Fibroblast of villous mesenchyme (primary cell): ENCODE data around the gene ZNF766. TPM values are rescaled to one million over a fixed set of nuclear protein-coding genes. Genes with fewer than 3 reads are reported as not detected.
A peak's percentile ranks its signal among the peaks of the same experiment; 100 is the strongest.

Source experiments
- DNase-seq: peaks from one replicate; pipeline ENCODE4 v3.0.0-alpha.2; 2010; ENCODE audit warnings: low read depth
- H3K4me3 ChIP-seq: 2 replicates; pipeline ENCODE4 v1.5.1; 2011; ENCODE audit warnings: low read depth, mild to moderate bottlenecking, low read length
- total RNA-seq: library from RNA; depleted of rRNA; stranded (reverse); fragments of >200 nt; gene quantifications from 2 replicates; pipeline ENCODE4 v1.2.3, GENCODE V29; 2012
- TF ChIP-seq, protein P1 (sequence below): IDR thresholded peaks from 2 replicates; pipeline ENCODE4 v1.5.1; 2012; ENCODE audit warnings: low read depth, mild to moderate bottlenecking, low read length; ENCODE audit not compliant: insufficient read depth

ZNF766 gene
- 6.4 and 12.1 TPM in 2 replicates for total RNA-seq

DNA sequence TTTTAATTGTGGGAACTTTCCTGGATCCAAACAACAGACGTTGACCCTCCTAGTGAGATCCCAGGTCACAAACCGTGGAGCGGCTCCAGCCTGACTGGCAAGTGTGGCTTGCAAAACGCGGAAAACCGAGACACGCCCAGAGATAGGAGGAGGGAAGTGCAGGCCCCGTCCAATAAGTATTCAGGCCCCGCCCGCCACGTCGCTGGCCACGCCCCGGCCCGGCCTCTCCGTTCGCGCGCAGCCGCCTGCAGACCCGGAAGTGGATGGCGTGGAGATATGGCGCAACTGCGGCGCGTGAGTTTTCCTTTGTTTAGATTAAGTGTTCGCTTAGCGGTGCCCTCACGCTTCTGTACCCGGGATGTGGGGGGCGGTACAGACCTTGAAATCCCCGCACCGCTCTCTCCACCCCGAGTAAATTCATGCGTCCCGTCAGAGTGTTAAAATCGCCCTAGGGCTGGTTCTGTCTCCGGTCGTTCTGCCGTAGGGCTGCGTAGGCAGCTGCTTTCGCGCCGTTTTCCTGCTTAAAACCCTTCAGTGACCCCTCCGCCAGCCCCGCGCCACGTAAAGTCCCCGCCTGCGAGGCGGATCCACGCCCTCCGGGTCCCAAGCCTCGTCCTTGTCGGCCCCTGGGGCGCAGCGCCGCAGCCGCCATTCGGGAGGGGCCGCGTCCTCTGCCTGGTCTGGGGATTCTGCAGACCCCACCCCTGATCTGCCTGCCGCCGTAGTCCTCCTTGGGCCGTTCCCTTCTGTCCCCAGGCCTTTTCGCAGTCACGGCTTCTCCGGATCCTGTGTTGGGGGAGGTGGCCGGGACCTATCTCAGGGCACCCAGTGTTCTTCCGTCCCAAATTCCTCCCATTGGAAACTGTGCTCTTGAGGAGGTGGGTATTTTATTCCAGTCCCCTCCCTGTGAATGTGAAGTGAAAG, at the start of gene ZNF766:
ZNF766 (plus strand) TSS at position 250 of the 924 bp plus-strand sequence; CDS start at position 277, 27 bp downstream.
- DNase-seq, result peak; percentile 97
- peak within 1 kb of the TSS; percentile 72 for H3K4me3 ChIP-seq
- TF ChIP-seq, protein P1, sequence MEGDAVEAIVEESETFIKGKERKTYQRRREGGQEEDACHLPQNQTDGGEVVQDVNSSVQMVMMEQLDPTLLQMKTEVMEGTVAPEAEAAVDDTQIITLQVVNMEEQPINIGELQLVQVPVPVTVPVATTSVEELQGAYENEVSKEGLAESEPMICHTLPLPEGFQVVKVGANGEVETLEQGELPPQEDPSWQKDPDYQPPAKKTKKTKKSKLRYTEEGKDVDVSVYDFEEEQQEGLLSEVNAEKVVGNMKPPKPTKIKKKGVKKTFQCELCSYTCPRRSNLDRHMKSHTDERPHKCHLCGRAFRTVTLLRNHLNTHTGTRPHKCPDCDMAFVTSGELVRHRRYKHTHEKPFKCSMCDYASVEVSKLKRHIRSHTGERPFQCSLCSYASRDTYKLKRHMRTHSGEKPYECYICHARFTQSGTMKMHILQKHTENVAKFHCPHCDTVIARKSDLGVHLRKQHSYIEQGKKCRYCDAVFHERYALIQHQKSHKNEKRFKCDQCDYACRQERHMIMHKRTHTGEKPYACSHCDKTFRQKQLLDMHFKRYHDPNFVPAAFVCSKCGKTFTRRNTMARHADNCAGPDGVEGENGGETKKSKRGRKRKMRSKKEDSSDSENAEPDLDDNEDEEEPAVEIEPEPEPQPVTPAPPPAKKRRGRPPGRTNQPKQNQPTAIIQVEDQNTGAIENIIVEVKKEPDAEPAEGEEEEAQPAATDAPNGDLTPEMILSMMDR, result no peak

DNA sequence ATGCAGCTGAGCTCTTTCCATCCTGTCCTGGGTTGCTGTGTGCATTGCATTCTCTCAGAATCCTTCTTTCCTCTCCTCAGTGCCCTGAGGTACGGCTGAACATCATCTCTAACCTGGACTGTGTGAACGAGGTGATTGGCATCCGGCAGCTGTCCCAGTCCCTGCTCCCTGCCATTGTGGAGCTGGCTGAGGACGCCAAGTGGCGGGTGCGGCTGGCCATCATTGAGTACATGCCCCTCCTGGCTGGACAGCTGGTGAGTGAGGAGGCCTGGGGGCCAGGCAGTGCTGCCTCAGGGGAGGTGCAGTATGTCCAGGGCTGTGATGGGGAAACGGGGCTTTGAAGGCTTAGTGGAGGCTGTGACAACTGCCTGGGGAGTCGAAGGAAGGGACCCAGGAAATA, 49.8 kb upstream of the ZNF766 start:
- TF ChIP-seq, protein P1, result no peak
- no peak for DNase-seq
- no peak overlapping the region for H3K4me3 ChIP-seq

DNA sequence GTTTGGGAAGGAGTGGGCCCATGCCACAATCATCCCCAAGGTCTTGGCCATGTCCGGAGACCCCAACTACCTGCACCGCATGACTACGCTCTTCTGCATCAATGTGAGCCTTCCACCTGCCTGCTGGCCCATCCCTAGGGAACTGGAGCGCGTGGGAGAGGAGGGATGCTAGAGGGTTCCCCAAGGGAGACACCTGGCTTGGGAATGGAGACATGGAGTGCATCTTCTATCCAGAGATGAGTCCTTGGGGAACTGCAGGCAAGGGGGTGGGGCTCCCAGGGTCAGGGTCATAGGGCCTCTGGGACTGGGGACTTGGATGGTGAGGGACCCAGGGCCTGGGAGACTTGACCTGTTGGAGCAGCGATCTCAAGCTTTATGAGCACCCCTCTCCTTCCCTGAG, 48.4 kb upstream of the ZNF766 start:
- no peak for DNase-seq
- TF ChIP-seq, protein P1, result no peak
- H3K4me3 ChIP-seq, result no peak overlapping the region

DNA sequence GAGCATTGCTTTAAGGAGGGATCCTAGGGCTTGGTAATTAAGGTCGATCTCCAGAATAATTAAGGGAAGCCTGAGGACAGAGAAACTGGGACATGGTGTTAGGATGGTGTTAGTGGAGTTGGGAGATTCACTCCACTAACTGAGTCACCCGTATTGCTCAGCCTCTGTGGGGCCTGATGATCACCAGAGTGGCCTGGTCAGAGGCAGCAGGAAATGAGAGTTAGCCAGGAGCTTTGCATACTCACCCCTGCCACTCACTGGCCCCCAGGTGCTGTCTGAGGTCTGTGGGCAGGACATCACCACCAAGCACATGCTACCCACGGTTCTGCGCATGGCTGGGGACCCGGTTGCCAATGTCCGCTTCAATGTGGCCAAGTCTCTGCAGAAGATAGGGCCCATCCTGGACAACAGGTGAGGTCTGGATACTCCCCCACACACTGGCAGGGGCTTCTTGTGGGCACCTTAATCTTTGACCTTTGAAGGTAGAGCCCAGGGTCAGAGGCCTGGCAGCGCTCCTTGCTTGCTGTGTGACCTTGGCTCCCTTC, 47.5 kb upstream of the ZNF766 start:
- TF ChIP-seq, protein P1, result no peak
- H3K4me3 ChIP-seq, result no peak overlapping the region
- DNase-seq, result no peak

DNA sequence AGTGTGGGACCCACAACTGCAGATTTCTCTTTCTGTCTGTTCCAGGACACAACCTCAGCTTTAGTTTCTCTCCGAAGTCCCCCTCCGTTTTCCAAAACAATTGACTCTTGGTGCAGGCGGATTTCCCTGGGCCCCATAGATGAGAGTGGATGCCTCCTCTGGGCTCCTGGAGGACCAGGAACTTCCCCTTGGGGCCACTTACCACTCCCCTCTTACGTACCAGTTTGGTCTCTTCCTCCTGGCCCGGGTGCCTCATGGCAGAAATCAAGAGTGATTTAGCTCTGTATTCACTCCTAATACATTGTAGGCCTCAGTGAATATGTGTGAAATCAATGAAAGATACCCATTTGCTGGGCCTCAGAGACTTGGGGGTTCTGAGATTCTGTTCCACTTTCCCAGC, 45.2 kb upstream of the ZNF766 start:
- H3K4me3 ChIP-seq, result no peak overlapping the region
- TF ChIP-seq, protein P1, result no peak
- no peak for DNase-seq

DNA sequence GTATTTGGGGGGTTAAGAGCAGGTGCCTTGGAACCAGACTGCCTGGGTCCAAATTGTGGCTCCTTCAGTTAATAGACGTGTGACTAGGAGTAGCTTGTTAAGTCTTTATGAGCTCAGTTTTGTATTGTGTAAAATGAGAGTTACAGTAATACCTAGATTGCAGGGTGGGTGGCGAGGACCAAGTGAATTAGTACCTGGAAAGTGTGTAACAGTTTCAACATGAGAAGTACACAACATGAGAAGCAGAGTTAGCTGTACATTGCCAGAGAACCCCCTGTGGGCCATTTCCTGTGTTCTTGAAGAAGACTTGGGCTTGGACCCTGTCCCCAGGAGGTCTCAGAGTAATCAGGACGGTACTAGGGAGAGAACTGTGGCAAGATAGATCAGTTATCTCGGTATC, 42.7 kb upstream of the ZNF766 start:
- TF ChIP-seq, protein P1, result no peak
- DNase-seq, result no peak
- no peak overlapping the region for H3K4me3 ChIP-seq
